Smooth muscle cell (in vitro differentiated cells): Measurements from ENCODE around the gene DOCK11. TPM values are rescaled to one million over a fixed set of nuclear protein-coding genes. Genes with fewer than 3 reads are reported as not detected.

Experiments used
- DNase-seq: peaks from one replicate; lab custom pipeline; 2025; ENCODE audit not compliant: unreplicated experiment; lab: John Stamatoyannopoulos, UW
- H2AFZ ChIP-seq: fragments of 200-600 bp; sonication (generic); 2 replicates; pipeline ENCODE4 v1.6.0; 2016; ENCODE audit warnings: antibody characterized with exemption, low read depth, mild to moderate bottlenecking
- H3F3A ChIP-seq: fragments of 200-600 bp; sonication (generic); 2 replicates; pipeline ENCODE4 v1.6.0; 2017; ENCODE audit warnings: antibody characterized with exemption, low read depth
- H3K27ac ChIP-seq: fragments of 200-600 bp; sonication (generic); 2 replicates; pipeline ENCODE4 v1.5.1; 2016; ENCODE audit warnings: low read depth, mild to moderate bottlenecking
- H3K27me3 ChIP-seq: fragments of 200-600 bp; sonication (generic); 2 replicates; pipeline ENCODE4 v1.6.1; 2016; ENCODE audit warnings: low read depth, mild to moderate bottlenecking
- H3K36me3 ChIP-seq: fragments of 200-600 bp; sonication (generic); 2 replicates; pipeline ENCODE4 v1.5.1; 2016; ENCODE audit warnings: low read depth
- H3K4me1 ChIP-seq: fragments of 200-600 bp; sonication (generic); 2 replicates; pipeline ENCODE4 v1.5.1; 2016; ENCODE audit warnings: low read depth
- H3K4me2 ChIP-seq: fragments of 200-600 bp; sonication (generic); 2 replicates; pipeline ENCODE4 v1.6.0; 2016; ENCODE audit warnings: mild to moderate bottlenecking
- H3K4me3 ChIP-seq: fragments of 200-600 bp; sonication (generic); 2 replicates; pipeline ENCODE4 v1.5.1; 2016; ENCODE audit warnings: mild to moderate bottlenecking
- H3K79me2 ChIP-seq: fragments of 200-600 bp; sonication (generic); 2 replicates; pipeline ENCODE4 v1.6.0; 2016; ENCODE audit warnings: low read depth, mild to moderate bottlenecking
- H3K9ac ChIP-seq: fragments of 200-600 bp; sonication (generic); 2 replicates; pipeline ENCODE4 v1.6.0; 2016; ENCODE audit warnings: low read depth
- H3K9me3 ChIP-seq: fragments of 200-600 bp; sonication (generic); replicated peaks from 2 replicates; pipeline ENCODE4 v1.5.1; 2016; ENCODE audit warnings: low read depth
- H4K20me1 ChIP-seq: fragments of 200-600 bp; sonication (generic); 2 replicates; pipeline ENCODE4 v1.6.0; 2016; ENCODE audit warnings: low read depth
- WGBS: methylation state at CpG from one replicate; pipeline ENCODE4 v1.1.7; 2016; ENCODE audit warnings: low lambda C conversion rate; 5-methylcytosine and 5-hydroxymethylcytosine counted together
- polyA plus RNA-seq: library from polyadenylated mRNA; unstranded; fragments of >200 nt; fragmentation: Nextera tagmentation; extraction: Ambion mirVana; gene quantifications from 2 replicates; pipeline ENCODE4 v1.2.1, GENCODE V29; 2016
- total RNA-seq: library from RNA; depleted of rRNA; stranded (reverse); fragments of >200 nt; gene quantifications from 2 replicates; pipeline ENCODE4 v1.2.3, GENCODE V29; 2014
- TF ChIP-seq, protein P1 (sequence below): fragments of 200-600 bp; sonication (generic); IDR thresholded peaks from 2 replicates; pipeline ENCODE4 v1.5.1; 2017; ENCODE audit warnings: borderline replicate concordance, mild to moderate bottlenecking, antibody characterized with exemption; ENCODE audit not compliant: insufficient read depth, poor library complexity, severe bottlenecking

The DOCK11 gene
- total and polyA plus RNA-seq, 2 experiments from 2014 or later, result 2.3 to 2.6 TPM

DNA sequence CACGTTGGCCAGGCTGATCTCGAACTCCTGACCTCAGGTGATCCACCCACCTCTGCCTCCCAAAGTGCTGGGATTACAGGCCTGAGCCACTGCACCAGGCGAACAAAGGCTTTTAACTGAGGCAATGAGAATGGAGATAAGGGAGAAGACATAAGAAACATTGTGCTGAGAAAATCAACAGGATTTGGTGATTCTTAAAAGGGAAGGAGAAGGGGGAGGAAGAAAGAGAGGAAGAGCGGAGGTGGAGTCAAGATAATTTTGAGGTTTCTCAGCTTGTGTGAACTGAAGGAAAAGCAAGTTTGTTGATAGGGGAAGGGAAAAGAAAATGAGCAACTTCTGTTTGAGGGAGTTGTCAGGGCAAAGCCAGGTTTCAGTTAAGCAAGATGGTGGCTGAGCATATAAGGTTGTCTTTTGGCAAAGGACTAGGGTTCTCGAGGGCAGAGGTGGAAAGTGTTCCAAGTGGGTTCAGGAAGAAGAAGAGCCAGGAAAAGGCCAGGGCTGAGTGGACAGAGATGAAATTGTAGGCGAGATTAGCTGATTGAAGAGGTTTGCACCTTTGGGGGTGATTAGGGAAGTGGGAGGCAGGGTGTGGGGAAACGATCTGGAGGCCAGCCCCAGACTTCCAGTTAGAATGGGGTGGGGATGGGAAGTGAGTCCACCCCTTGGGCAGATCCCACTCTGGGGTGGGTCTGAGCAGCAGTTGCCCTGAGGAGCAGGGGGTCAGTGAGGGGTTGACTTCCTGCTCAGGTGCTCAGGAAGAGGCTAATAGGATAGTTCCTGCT lies 7.8 kb downstream of the DOCK11 start:
- Histone ChIP-seq H3K9me3 (no peaks in the 10 kb centered on the region), H3K4me1 (no peaks in the 10 kb centered on the region), H4K20me1 (no peaks in the 10 kb centered on the region), H3K27ac (no peak overlapping the region), H3K4me2 (no peak overlapping the region), H3K27me3 (no peaks in the 10 kb centered on the region), H3F3A (no peaks in the 10 kb centered on the region), H3K4me3 (no peak overlapping the region), H3K9ac (no peak overlapping the region), H3K36me3 (no peaks in the 10 kb centered on the region), H3K79me2 (no peaks in the 10 kb centered on the region), H2AFZ (no peak overlapping the region)
- TF ChIP-seq, protein P1, sequence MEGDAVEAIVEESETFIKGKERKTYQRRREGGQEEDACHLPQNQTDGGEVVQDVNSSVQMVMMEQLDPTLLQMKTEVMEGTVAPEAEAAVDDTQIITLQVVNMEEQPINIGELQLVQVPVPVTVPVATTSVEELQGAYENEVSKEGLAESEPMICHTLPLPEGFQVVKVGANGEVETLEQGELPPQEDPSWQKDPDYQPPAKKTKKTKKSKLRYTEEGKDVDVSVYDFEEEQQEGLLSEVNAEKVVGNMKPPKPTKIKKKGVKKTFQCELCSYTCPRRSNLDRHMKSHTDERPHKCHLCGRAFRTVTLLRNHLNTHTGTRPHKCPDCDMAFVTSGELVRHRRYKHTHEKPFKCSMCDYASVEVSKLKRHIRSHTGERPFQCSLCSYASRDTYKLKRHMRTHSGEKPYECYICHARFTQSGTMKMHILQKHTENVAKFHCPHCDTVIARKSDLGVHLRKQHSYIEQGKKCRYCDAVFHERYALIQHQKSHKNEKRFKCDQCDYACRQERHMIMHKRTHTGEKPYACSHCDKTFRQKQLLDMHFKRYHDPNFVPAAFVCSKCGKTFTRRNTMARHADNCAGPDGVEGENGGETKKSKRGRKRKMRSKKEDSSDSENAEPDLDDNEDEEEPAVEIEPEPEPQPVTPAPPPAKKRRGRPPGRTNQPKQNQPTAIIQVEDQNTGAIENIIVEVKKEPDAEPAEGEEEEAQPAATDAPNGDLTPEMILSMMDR, result no peak
- WGBS, result 69% methylated on average over 7 of the region's 7 CpGs
- DNase-seq, result no peak

GRCh38 chrX:118504581-118504980 lies 9.0 kb downstream of the DOCK11 start:
- no peaks in the 10 kb centered on the region for H3K4me1 ChIP-seq
- TF ChIP-seq, protein P1, result no peak
- no peak overlapping the region for H2AFZ ChIP-seq
- H3K9me3 ChIP-seq, result no peaks in the 10 kb centered on the region
- no peaks in the 10 kb centered on the region for H4K20me1 ChIP-seq
- no peak for DNase-seq
- WGBS, result 81% methylated on average over 4 of the region's 4 CpGs
- H3K27me3 ChIP-seq, result no peaks in the 10 kb centered on the region
- H3K79me2 ChIP-seq, result no peaks in the 10 kb centered on the region
- H3F3A ChIP-seq, result no peaks in the 10 kb centered on the region
- H3K4me2 ChIP-seq, result no peak overlapping the region
- no peaks in the 10 kb centered on the region for H3K36me3 ChIP-seq
- H3K27ac ChIP-seq, result no peak overlapping the region
- H3K9ac ChIP-seq, result no peak overlapping the region
- no peak overlapping the region for H3K4me3 ChIP-seq

DNA sequence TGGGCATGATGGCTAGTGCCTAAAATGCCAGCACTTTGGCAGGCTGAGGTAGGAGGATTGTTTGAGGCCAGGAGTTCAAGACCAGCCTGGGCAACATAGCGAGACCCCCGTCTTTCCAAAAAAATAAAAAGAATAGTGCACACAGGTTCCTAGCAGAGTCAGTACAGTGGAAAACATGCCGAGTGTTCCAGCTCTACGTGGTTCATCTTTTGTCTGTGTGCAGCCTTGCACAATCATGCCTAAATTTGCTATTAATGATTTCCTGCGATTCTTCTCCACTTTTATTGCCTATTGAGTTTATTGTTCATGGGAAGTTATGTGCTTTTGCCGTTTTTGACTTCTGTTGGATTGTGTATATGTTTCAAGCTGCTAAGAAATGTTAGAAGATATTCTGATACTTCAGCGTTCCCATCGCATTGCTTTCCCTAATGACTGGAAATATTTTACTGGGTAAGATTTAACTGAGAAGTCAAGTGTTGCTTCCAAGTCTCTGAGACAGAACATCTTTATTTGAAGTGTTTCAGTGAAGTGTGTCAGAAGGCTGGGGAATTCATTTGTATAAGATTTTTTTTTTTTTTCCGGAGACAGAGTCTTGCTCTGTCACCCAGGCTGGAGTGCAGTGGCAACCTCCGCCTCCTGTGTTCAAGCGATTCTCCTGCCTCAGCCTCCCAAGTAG lies 11.3 kb downstream of the DOCK11 start:
- 83% methylated on average over 11 of the region's 11 CpGs for WGBS

More for the DNA sequence above, 11.3 kb downstream of the DOCK11 start:
- Histone ChIP-seq H3K79me2 (no peaks in the 10 kb centered on the region), H3K27me3 (no peaks in the 10 kb centered on the region), H3K4me3 (no peak overlapping the region), H2AFZ (no peak overlapping the region), H3K4me2 (no peak overlapping the region), H3K4me1 (no peaks in the 10 kb centered on the region), H3K27ac (no peak overlapping the region), H4K20me1 (no peaks in the 10 kb centered on the region), H3K9me3 (no peaks in the 10 kb centered on the region), H3K9ac (no peak overlapping the region), H3K36me3 (no peaks in the 10 kb centered on the region), H3F3A (no peaks in the 10 kb centered on the region)
- DNase-seq, result no peak
- TF ChIP-seq, protein P1, result no peak
